ENCODE data around the gene HARS2.

- TF ChIP-seq CTCF (IDR thresholded peaks at IDR 0.05; ENCODE audit: low read length), result no peak
- no peak for TF ChIP-seq EZH2 (IDR thresholded peaks at IDR 0.05; ENCODE audit: borderline replicate concordance, low read length)
Observed at GRCh38 chr5:140664359-140665119, 26.7 kb upstream of the HARS2 start, which contains the start of gene WDR55.

All from OCI-LY1 (cell line).